Stimulated activated naive CD4-positive, alpha-beta T cell (primary cell): ENCODE measurements around the gene PDGFRB.

Experiments
- DNase-seq, 6 experiments: peaks; one replicate each; lab custom pipeline; 2025; lab: John Stamatoyannopoulos, UW

Gene PDGFRB

GRCh38 chr5:150129813-150130492 lies 25.7 kb downstream of the PDGFRB start:
- DNase-seq: peak in 2 of 6 experiments; percentile 10 to 21

GRCh38 chr5:150129454-150129812 lies 26.2 kb downstream of the PDGFRB start:
- DNase-seq: no peak

- no peak for DNase-seq
These were observed 28.8 kb downstream of the PDGFRB start for GRCh38 chr5:150126921-150127265.

- DNase-seq: no peak
These were observed 29.3 kb downstream of the PDGFRB start for GRCh38 chr5:150126199-150126920.

GRCh38 chr5:150125334-150125733 lies 30.3 kb downstream of the PDGFRB start:
- DNase-seq: no peak

- no peak for DNase-seq
These were observed 31.0 kb downstream of the PDGFRB start for GRCh38 chr5:150124596-150124995.

- DNase-seq: no peak
These were observed 31.5 kb downstream of the PDGFRB start for GRCh38 chr5:150124111-150124557.

- DNase-seq: no peak
These were observed 32.1 kb downstream of the PDGFRB start for GRCh38 chr5:150123542-150123941.

GRCh38 chr5:150122536-150123481 lies 32.8 kb downstream of the PDGFRB start:
- DNase-seq: no peak

- DNase-seq: no peak
These were observed 33.5 kb downstream of the PDGFRB start for GRCh38 chr5:150122158-150122510.

GRCh38 chr5:150121448-150122157 lies 34.0 kb downstream of the PDGFRB start:
- DNase-seq: no peak

GRCh38 chr5:150120617-150121447 lies 34.8 kb downstream of the PDGFRB start:
- no peak for DNase-seq

GRCh38 chr5:150120062-150120441 lies 35.6 kb downstream of the PDGFRB start:
- DNase-seq: no peak

- no peak for DNase-seq
These were observed 36.1 kb downstream of the PDGFRB start for GRCh38 chr5:150119421-150120061.

- DNase-seq: no peak
These were observed 37.0 kb downstream of the PDGFRB start for GRCh38 chr5:150118561-150119229.

GRCh38 chr5:150117945-150118560 lies 37.6 kb downstream of the PDGFRB start:
- DNase-seq: no peak

- no peak for DNase-seq
These were observed 38.8 kb downstream of the PDGFRB start for GRCh38 chr5:150116667-150117400.

- no peak for DNase-seq
These were observed 40.8 kb downstream of the PDGFRB start for GRCh38 chr5:150114773-150115408.
